K562 (cell line): Measurements from ENCODE around the gene MOB3B. TPM values are rescaled to one million over a fixed set of nuclear protein-coding genes. Genes with fewer than 3 reads are reported as not detected.

ENCODE experiments used
- ATAC-seq: fragments of 200-7000 bp; cut with Tn5 transposase; 3 replicates; pipeline ENCODE4 v1.9.1; 2020; ENCODE audit warnings: moderate library complexity
- BruUV-seq: library from RNA; stranded (reverse); fragments of 400-500 nt; replicated peaks from 2 replicates; lab custom pipeline; 2021; lab: Mats Ljungman, UMichigan
- CTCF ChIA-PET: fragments of 300-600 bp; formaldehyde crosslinking; extraction: SDS; loops from one replicate; lab custom pipeline; 2021; ENCODE audit warnings: low intra/inter-chr PET ratio; lab: Yijun Ruan, JAX
- POLR2A ChIA-PET: fragments of 300-600, 350-650 bp; sonication (Branson Sonifier 250); formaldehyde crosslinking; extraction: SDS; loops from one replicate; lab custom pipeline; 2021; ENCODE audit warnings: antibody characterized with exemption, inconsistent platforms; lab: Yijun Ruan, JAX
- DNase-seq, 4 experiments: peaks; one replicate each; pipeline versions ENCODE4 v3.0.0 to v3.0.0-alpha.2; 2011 to 2018; ENCODE audit warnings: low spot score in 3 of 4, mixed read lengths in 3 of 4; ENCODE audit errors: extremely low read depth in 1 of 4
- FAIRE-seq: peaks from 2 replicates; lab custom pipeline; 2011; peaks lifted over from hg19 to GRCh38; lab: Jason Lieb, UNC
- H2AFZ ChIP-seq: 2 replicates; pipeline ENCODE4 v1.6.0; 2011; ENCODE audit warnings: low read depth, low read length, control low read depth, inconsistent platforms
- H3K27ac ChIP-seq: fragments of 200-600 bp; 3 replicates; pipeline ENCODE4 v1.8.0; 2011; ENCODE audit warnings: low read depth, mild to moderate bottlenecking, control low read depth, inconsistent platforms, low read length, moderate library complexity, mixed read lengths; ENCODE audit errors: extremely low read depth
- H3K27me3 ChIP-seq, 2 experiments: fragments of 300-600 bp in 1 of 2; 2 replicates in 1 of 2; 3 replicates in 1 of 2; pipeline versions ENCODE4 v1.6.0 to v1.8.0; 2011; ENCODE audit warnings: inconsistent platforms in 2 of 2, low read length in 2 of 2, mild to moderate bottlenecking in 1 of 2, mixed read lengths in 1 of 2, moderate library complexity in 1 of 2; ENCODE audit not compliant: control insufficient read depth in 2 of 2, insufficient read depth in 2 of 2
- H3K36me3 ChIP-seq: fragments of 300-600 bp; 3 replicates; pipeline ENCODE4 v1.8.0; 2011; ENCODE audit warnings: mild to moderate bottlenecking, low read length, inconsistent platforms; ENCODE audit not compliant: control insufficient read depth, insufficient read depth
- H3K4me1 ChIP-seq, 2 experiments: fragments of 200-600 bp in 1 of 2; replicated peaks in 1 of 2; 2 replicates in 1 of 2; 3 replicates in 1 of 2; pipeline versions ENCODE4 v1.5.1 to v1.8.0; 2011; ENCODE audit warnings: inconsistent platforms in 2 of 2, low read length in 2 of 2, mild to moderate bottlenecking in 1 of 2, mixed read lengths in 1 of 2, moderate library complexity in 1 of 2; ENCODE audit not compliant: control insufficient read depth in 2 of 2, insufficient read depth in 2 of 2
- H3K4me2 ChIP-seq: 2 replicates; pipeline ENCODE4 v1.6.1; 2011; ENCODE audit warnings: low read length, control low read depth, inconsistent platforms, mixed read lengths; ENCODE audit not compliant: insufficient read depth
- H3K4me3 ChIP-seq: fragments of 200-600 bp; sonication (generic), shearing (Covaris generic); 2 replicates; pipeline ENCODE4 v1.5.1; 2016; ENCODE audit warnings: control low read depth, inconsistent platforms
- H3K79me2 ChIP-seq: fragments of 200-600 bp; 3 replicates; pipeline ENCODE4 v1.8.0; 2011; ENCODE audit warnings: low read length, inconsistent platforms; ENCODE audit not compliant: control insufficient read depth, insufficient read depth
- H3K9ac ChIP-seq, 2 experiments: 2 replicates each; pipeline versions ENCODE4 v1.6.0 to v1.6.1; 2011; ENCODE audit warnings: low read depth in 2 of 2, low read length in 2 of 2, control low read depth in 1 of 2, inconsistent platforms in 1 of 2, mild to moderate bottlenecking in 1 of 2, mixed read lengths in 1 of 2; ENCODE audit not compliant: insufficient read depth in 1 of 2
- H3K9me1 ChIP-seq: one replicate; pipeline ENCODE4 v1.6.0; 2011; ENCODE audit warnings: inconsistent platforms, mild to moderate bottlenecking, low read length, moderate library complexity; ENCODE audit not compliant: control insufficient read depth, insufficient read depth
- H3K9me3 ChIP-seq: replicated peaks from 2 replicates; pipeline ENCODE4 v1.5.1; 2011; ENCODE audit warnings: low read depth, low read length, inconsistent platforms; ENCODE audit not compliant: control insufficient read depth, insufficient read depth
- H4K20me1 ChIP-seq: replicated peaks from 2 replicates; pipeline ENCODE4 v1.6.1; 2011; ENCODE audit warnings: low read length, inconsistent platforms, mixed read lengths; ENCODE audit not compliant: control insufficient read depth, insufficient read depth
- BCOR ChIP-seq: fragments of 450-650 bp; IDR thresholded peaks from 2 replicates; pipeline ENCODE4 v1.6.1; 2016
- C11orf30 ChIP-seq: fragments of 450-650 bp; IDR thresholded peaks from 2 replicates; pipeline ENCODE4 v1.6.1; 2016; ENCODE audit warnings: low read depth, mild to moderate bottlenecking
- NFE2 ChIP-seq: IDR thresholded peaks from 2 replicates; pipeline ENCODE4 v1.6.1; 2014; ENCODE audit warnings: antibody characterized with exemption, low read depth
- SAFB ChIP-seq: fragments of 200-400 bp; formaldehyde crosslinking; IDR thresholded peaks from 2 replicates; pipeline ENCODE4 v1.6.1; 2017; ENCODE audit warnings: low read depth, low read length, borderline replicate concordance
- ZNF232 ChIP-seq: sonication (generic); formaldehyde crosslinking; IDR thresholded peaks from 2 replicates; pipeline ENCODE4 v1.8.0; 2022; ENCODE audit warnings: mild to moderate bottlenecking, missing genetic modification reagents
- ZNF408 ChIP-seq: fragments of 250-450 bp; sonication (Bioruptor Pico); IDR thresholded peaks from 2 replicates; pipeline ENCODE4 v1.4.0; 2020; ENCODE audit warnings: low read depth, mild to moderate bottlenecking, moderate library complexity
- WGBS: fragments of 100-300 bp; shearing (Covaris generic); methylation state at CpG from one replicate; pipeline ENCODE4 v1.1.6; 2016; ENCODE audit warnings: low coverage, mixed read lengths; ENCODE audit not compliant: insufficient coverage; ENCODE audit errors: missing lambda C conversion rate; 5-methylcytosine and 5-hydroxymethylcytosine counted together
- in situ Hi-C: fragments of 300-500 bp; cut with MboI; formaldehyde crosslinking; loops from 4 replicates; pipeline ENCODE4 v1.15.0; 2018; ENCODE audit warnings: inconsistent platforms, mixed read lengths
- intact Hi-C: fragments of 100-400 bp; cut with micrococcal nuclease; formaldehyde crosslinking; loops from 2 replicates; pipeline ENCODE4 v1.14.2; 2022
- polyA plus RNA-seq, 8 experiments: library from polyadenylated mRNA; depleted of rRNA in 4 of 8; stranded (reverse) in 5 of 8; unstranded in 3 of 8; fragments of >200 nt; fragmentation: Nextera tagmentation in 2 of 8; fragmentation: Illumina TruSeq in 1 of 8; extraction: Ambion mirVana in 2 of 8; extraction: Trizol in 1 of 8; gene quantifications; 2 replicates each; pipeline versions ENCODE4 v1.2.1 to v1.2.3, GENCODE V29; 2011 to 2014; ENCODE audit warnings: inconsistent platforms in 1 of 8, missing spikeins in 1 of 8
- total RNA-seq, 7 experiments: library from RNA; depleted of rRNA in 6 of 7; stranded (reverse); fragments of >200 nt in 6 of 7; fragmentation: Illumina TruSeq in 2 of 7; extraction: Trizol in 2 of 7; gene quantifications; 2 replicates each; pipeline versions ENCODE4 v1.2.1 to v1.2.3, GENCODE V29; 2011 to 2021; ENCODE audit warnings: low replicate concordance in 1 of 7

MOB3B gene
- total and polyA plus RNA-seq, 9 of the 15 experiments (the other 6 are each of a cell fraction or from before 2014, with no cell fraction given) = 3.6 to 12.8 (median 7.2) TPM

DNA sequence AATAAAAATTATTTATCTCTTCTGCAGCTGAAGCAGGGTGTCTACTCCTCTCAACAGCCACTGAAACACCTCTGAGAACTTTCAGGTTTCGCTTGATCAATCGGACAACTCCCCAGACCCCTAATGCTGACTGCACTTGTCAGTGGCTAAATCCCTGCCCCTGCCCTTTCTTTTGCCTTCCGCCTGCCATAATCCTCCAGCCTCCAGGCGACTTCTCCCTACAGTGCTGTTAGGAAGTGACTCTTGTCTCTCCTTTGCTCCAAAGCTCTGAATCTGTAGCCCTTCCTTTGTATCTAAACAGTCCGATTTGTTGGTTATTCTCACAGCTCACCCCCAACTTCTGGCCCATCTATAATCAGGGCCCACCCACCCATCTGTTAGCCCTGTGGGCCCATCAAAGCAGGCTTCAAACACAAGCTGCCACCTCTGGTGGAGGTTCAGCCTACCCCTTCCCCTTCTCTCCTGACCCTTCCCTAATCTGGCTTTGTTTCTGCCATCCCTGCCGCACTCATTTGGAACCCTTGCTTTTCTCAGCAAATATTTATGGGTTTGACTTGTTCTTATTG is 59.2 kb downstream of the MOB3B start (continued):
- no peak for TF ChIP-seq SAFB
- TF ChIP-seq ZNF232 (CRISPR knock-in tag) = no peak
- no peak for TF ChIP-seq C11orf30

DNA sequence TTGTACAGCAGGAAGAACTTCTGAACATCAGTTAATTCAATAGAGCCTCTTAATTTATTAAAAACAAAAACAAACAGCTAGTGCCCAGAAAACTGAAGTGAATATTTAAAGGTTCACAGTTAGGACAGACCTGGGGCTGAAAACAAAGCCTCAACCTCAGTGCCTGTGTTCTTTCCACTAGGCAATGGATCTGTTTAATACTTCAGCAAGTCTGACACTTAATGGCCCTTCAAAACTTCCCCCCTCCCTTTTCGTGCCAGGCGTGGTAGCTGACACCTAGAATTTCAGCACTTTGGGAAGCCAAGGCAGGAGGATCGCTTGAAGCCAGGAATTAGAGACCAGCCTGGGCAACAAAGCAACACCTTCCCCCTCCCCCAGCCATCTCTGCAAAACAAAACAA is 60.1 kb downstream of the MOB3B start:
- FAIRE-seq = no peak
- H4K20me1 ChIP-seq = no peaks in the 10 kb centered on the region
- no peak overlapping the region for H3K27ac ChIP-seq
- no peak overlapping the region for H3K4me3 ChIP-seq
- no peak for TF ChIP-seq ZNF232 (CRISPR knock-in tag)
- no peak for TF ChIP-seq BCOR
- TF ChIP-seq ZNF408 (CRISPR knock-in tag) = no peak
- no peak for TF ChIP-seq NFE2
- no peak for DNase-seq
- ATAC-seq = no peak
- H3K9me3 ChIP-seq = no peaks in the 10 kb centered on the region; the same call in 1 of the 2 replicates
- H3K9ac ChIP-seq = no peak overlapping the region
- in situ Hi-C loops = no loop called here
- H3K36me3 ChIP-seq = peaks cover 11% of the 10 kb centered on the region; the same call in 1 of the 3 replicates
- POLR2A ChIA-PET = no interaction called here
- no peak overlapping the region for H3K4me2 ChIP-seq
- H3K79me2 ChIP-seq = peaks cover 50% of the 10 kb centered on the region
- no peak overlapping the region for H2AFZ ChIP-seq
- no TSS peak for BruUV-seq
- intact Hi-C loops = no loop called here
- peaks cover 9 to 20% of the 10 kb centered on the region in 2 experiments; a peak in 3 of 5 replicates for H3K4me1 ChIP-seq
- H3K9me1 ChIP-seq = no peaks in the 10 kb centered on the region
- WGBS = 93% methylated on average over 2 of the region's 3 CpGs
- H3K27me3 ChIP-seq = no peaks in the 10 kb centered on the region
- CTCF ChIA-PET = no interaction called here
